CD4-positive, alpha-beta T cell treated with Interleukin-4 for 4 hours (primary cell): Measurements from ENCODE around the gene ABCA13.

ENCODE experiments used
- DNase-seq: peaks from one replicate; pipeline ENCODE4 v3.0.0-alpha.2; 2020

ABCA13 gene

GRCh38 chr7:48551652-48552051 is 380.4 kb downstream of the ABCA13 start:
- DNase-seq: no peak

DNA sequence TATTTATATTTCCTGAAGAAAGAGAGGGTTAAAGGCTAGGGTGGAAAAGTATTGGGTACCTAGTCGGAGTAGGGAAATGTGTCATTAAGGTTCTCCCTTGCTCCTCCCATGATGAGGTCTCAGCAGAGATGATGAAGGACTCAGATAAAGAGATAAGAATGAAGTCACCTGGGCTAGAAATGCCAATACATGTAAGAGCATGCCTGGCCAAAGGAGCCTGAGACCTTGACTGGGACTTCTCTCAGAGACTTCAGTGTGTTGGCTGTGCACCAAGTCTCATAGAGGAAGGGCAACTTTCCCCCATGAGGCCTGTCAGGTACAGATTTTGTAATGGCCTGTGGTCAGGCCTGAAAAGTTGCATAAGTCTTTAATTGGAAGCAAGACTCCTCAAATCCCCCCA is 392.1 kb downstream of the ABCA13 start:
- DNase-seq: no peak

DNA sequence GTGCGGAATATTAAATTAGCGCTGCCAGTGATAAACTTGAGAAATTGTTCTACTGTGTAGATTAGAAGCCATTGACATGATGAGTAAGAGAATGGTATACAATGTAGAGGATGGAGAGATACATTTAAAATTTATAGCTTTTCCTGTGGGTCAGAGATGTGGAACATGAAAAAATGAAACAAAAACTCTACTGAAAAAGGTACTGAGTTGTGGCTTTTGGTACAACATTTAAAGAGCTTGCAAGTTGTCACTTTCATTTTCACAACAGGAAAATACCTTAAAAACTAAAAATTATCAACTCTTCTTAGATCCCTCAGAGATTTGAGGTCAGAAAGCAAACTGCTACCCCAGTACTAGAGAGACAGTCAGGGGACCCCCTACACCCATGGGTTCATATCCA is 404.3 kb downstream of the ABCA13 start:
- no peak for DNase-seq

DNA sequence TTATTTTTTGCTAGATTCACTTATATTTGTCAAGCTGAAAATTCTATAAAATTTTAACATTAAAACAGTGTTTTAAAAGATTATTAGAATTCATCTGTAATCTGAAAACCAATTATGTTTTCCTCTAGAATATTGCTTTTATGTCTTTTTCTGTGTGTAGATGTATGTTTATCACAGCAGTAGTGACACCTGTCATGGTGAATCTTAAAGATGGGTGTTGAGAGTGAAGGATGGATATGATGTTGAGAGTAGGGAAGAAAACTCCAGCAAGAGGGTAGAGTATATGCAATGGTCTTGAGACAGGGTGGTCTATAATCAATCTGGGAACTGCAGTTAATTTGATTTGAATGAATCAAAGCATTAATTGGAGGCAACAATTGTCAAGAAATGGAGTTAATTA is 416.2 kb downstream of the ABCA13 start:
- DNase-seq: no peak

GRCh38 chr7:48594349-48594748 is 423.1 kb downstream of the ABCA13 start:
- DNase-seq: no peak

DNA sequence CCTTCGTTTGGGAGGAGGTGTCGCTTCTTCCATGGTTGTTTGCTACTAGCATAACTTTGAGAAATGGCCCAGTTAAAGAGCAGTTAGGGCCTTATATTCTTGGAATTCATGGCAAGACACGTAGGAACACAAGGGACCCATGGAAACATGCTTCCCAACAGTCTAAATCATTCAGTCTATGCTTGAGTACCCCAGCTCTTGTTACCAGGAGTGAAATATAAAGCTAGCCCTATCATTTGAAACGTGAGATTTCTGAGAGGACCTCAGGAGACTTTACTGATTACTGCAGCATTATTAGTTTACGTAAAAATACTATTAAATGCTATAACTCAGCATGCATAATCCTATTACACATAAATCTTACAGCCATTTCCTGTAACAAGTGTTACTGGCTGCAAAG is 424.5 kb downstream of the ABCA13 start:
- no peak for DNase-seq

GRCh38 chr7:48610705-48611104 is 439.4 kb downstream of the ABCA13 start:
- no peak for DNase-seq

- no peak for DNase-seq
Measured at GRCh38 chr7:48611993-48612392, 440.7 kb downstream of the ABCA13 start.

DNA sequence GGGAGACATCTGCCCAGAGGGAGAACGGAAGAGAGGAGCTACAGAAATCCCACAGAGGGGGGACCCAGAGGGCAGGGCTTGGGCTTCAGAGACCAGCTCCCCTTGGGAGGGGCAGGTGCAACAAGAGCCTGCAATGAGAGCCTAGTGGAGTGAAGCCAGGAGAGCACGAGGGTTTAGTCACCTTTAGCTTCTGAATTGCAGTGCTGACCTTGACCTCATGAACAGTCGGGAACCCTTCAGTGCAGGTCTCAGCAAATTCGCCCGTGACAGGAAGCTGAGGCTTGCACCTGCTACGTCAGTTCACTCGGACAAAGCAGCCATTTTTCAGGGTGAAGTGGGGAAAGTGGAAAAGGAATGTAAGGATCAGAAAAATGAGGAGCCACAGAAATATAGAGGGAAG is 446.2 kb downstream of the ABCA13 start:
- DNase-seq: no peak

GRCh38 chr7:48617993-48618392 is 446.7 kb downstream of the ABCA13 start:
- no peak for DNase-seq

GRCh38 chr7:48621076-48621475 is 449.8 kb downstream of the ABCA13 start:
- no peak for DNase-seq

- DNase-seq: no peak
Measured at GRCh38 chr7:48627164-48627563, 455.9 kb downstream of the ABCA13 start.

- no peak for DNase-seq
Measured at GRCh38 chr7:48628793-48629349, 457.6 kb downstream of the ABCA13 start.

GRCh38 chr7:48634116-48634632 is 462.9 kb downstream of the ABCA13 start:
- DNase-seq: no peak

DNA sequence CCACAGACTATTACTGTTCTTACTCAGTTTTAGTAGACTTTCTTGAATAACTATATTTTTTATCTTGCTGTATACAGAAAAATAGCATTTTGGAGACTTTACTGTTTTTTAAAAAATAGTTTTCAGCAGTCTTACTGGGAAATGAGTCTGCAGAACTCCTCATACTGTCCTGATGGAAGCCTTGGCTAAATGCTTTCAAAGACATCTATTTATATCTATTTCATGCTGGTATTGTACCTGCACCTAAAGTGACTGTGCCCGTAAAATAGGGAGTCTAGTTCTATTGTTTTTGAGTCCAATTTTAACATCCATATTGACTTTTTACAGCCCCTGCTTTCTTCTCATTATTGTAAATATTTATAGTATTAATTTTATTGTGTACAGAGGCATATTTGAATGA is 464.5 kb downstream of the ABCA13 start:
- DNase-seq: no peak

- DNase-seq: no peak
Measured at GRCh38 chr7:48636391-48637015, 465.2 kb downstream of the ABCA13 start.

GRCh38 chr7:48637382-48637781 is 466.1 kb downstream of the ABCA13 start:
- no peak for DNase-seq

GRCh38 chr7:48638041-48638440 is 466.8 kb downstream of the ABCA13 start:
- DNase-seq: no peak

DNA sequence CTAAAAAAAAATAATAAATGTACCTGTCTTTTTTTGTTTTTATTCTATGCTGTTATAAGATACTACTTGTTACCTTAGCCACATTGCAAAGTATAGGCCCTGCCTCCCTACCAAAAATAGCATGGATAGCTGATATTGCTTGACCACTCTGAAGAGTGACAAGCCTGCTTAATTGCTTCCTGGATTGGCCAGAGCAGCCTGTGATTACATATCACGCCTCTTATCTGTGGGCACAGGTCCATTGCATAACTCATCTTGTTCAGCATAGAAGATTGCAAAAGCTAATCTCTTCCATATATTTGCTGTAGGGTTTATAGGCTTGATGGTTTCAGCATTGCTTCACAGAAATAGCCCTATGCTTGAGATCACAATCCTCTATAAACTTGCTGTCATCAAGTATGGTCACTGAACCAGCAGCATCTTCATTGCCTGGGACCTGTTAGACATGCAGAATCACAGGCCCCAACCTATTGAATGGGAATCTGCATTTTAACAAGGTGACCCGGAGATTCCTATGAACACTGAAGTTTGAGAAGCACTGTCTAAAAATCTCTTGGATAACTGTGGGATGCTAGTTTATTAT is 472.3 kb downstream of the ABCA13 start:
- no peak for DNase-seq

DNA sequence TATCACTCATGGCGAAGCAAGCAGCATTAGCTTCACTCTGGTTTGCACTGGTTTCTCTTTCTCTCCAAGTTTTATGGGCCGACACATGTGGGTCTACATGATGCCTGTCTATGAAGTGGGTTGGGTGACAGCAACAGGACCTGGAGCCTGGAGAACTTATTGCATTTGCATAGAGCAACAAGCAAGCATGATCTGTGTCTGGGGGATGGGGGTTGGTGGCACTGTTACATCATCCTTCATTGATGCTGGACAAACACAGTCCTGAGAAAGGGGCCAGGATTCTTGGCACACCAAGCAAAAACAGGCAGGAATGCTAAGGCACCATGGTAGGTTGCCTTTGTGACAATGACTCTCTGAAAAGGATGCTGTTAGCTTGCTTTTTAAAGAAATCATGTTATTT is 486.9 kb downstream of the ABCA13 start:
- no peak for DNase-seq

- no peak for DNase-seq
Measured at GRCh38 chr7:48660306-48660870, 489.1 kb downstream of the ABCA13 start.

DNA sequence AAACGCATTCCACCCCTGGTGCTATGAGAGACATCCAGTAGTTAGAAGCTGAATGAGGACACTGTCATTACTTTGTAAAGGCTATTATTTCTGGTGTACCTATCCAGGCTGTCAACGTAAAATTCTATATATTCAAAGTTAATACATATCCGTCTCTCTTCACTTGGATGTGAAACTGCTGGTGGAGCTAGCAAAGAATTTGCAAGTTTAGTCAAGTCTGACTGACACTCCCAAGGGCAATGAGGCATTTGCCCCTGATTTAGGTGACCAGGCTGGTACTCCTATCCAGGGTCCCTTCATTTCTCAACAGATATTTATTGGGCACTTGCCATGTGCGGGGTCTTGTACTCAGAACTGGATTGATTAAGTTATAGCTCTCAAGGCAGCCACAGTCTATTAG is 493.0 kb downstream of the ABCA13 start:
- no peak for DNase-seq

DNA sequence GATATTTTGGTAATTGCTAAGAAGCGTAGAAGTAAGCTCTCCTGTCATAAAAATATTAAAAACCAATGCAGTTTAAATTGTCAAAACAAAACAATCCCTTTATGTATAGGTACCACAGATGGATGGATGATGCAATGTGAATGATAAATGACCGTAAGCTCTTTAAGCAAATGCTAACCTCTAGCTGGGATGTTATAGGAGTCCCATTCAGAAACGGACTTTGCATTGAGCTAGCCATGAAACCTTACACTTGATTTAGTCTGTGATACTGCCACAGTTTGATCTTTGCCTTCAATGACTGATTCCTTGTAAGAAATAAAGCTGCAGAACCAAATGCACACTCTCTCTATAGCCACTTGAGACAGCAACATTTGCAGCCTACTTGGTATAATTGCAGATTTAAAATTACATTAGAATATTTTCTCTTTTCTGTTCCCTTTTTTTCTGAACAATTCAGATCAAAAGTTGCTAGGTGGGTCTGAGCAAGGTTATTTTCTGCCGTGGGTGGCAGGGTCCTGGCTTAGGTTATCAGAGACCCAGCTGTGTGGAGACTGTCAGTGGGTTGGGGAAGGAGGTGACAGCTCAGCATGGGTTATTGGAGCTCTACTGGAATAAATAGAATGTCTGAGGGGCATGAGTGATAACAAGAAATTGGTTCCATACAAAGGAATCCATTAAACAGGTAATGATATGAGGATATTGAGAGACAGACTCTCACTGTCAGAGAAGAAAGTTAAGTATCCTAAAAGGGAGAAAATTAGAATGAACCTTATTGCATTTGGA is 494.3 kb downstream of the ABCA13 start:
- DNase-seq: no peak

- no peak for DNase-seq
Measured at GRCh38 chr7:48667407-48667806, 496.1 kb downstream of the ABCA13 start.
